H1 (cell line): Measurements from ENCODE around the gene IST1. TPM values are rescaled to one million over a fixed set of nuclear protein-coding genes. Genes with fewer than 3 reads are reported as not detected.

ENCODE experiments used
- CTCF ChIA-PET: fragments of 300-600 bp; sonication (Branson Sonifier 250); formaldehyde crosslinking; loops from one replicate; lab custom pipeline; 2021; ENCODE audit not compliant: partially characterized antibody; lab: Charles Lee
- POLR2A ChIA-PET: fragments of 300-600 bp; sonication (Branson Sonifier 250); formaldehyde crosslinking; loops from one replicate; lab custom pipeline; 2021; ENCODE audit warnings: inconsistent platforms; ENCODE audit not compliant: partially characterized antibody; lab: Charles Lee
- DNase-seq, 2 experiments: peaks; one replicate each; pipeline versions ENCODE4 v3.0.0 to v3.0.0-alpha.2; 2010 to 2022; ENCODE audit warnings: low spot score in 2 of 2, low read depth in 1 of 2, mixed read lengths in 1 of 2
- FAIRE-seq: peaks from 2 replicates; lab custom pipeline; 2011; peaks lifted over from hg19 to GRCh38; lab: Jason Lieb, UNC
- H2AFZ ChIP-seq: 2 replicates; pipeline ENCODE4 v1.8.1; 2012; ENCODE audit warnings: low read length, inconsistent platforms
- H2AK5ac ChIP-seq: 2 replicates; pipeline ENCODE4 v1.6.1; 2013; ENCODE audit warnings: low read depth, low read length
- H2BK120ac ChIP-seq: replicated peaks from 2 replicates; pipeline ENCODE3; 2013; ENCODE audit warnings: low read depth, low read length, inconsistent platforms
- H2BK12ac ChIP-seq: 2 replicates; pipeline ENCODE4 v1.6.1; 2013; ENCODE audit warnings: low read depth, low read length
- H2BK15ac ChIP-seq: 2 replicates; pipeline ENCODE4 v1.6.1; 2013; ENCODE audit warnings: low read length
- H2BK20ac ChIP-seq: 2 replicates; pipeline ENCODE4 v1.6.1; 2013; ENCODE audit warnings: low read length
- H2BK5ac ChIP-seq: 2 replicates; pipeline ENCODE4 v1.6.1; 2013; ENCODE audit warnings: low read depth, low read length
- H3K14ac ChIP-seq: 2 replicates; pipeline ENCODE4 v1.6.1; 2013; ENCODE audit warnings: inconsistent platforms; ENCODE audit not compliant: insufficient read length
- H3K18ac ChIP-seq: 2 replicates; pipeline ENCODE4 v1.6.1; 2013; ENCODE audit warnings: low read length; ENCODE audit errors: extremely low read depth
- H3K23ac ChIP-seq: 2 replicates; pipeline ENCODE4 v1.6.1; 2013; ENCODE audit warnings: inconsistent platforms; ENCODE audit not compliant: insufficient read length
- H3K23me2 ChIP-seq: 2 replicates; pipeline ENCODE4 v1.6.1; 2013; ENCODE audit warnings: low read depth, low read length
- H3K27ac ChIP-seq: 2 replicates; pipeline ENCODE4 v1.6.1; 2011; ENCODE audit warnings: low read depth, low read length, inconsistent platforms
- H3K27me3 ChIP-seq, 4 experiments: replicated peaks in 1 of 4; 1 replicate in 1 of 4; 2 replicates in 3 of 4; pipeline versions ENCODE4 v1.6.1 to v1.8.1; 2011 to 2013; ENCODE audit warnings: low read length in 3 of 4, mild to moderate bottlenecking in 3 of 4, inconsistent platforms in 2 of 4, mixed read lengths in 2 of 4, moderate library complexity in 1 of 4; ENCODE audit not compliant: control insufficient read depth in 3 of 4, insufficient read depth in 3 of 4; ENCODE audit errors: extremely low read depth in 1 of 4
- H3K36me3 ChIP-seq, 4 experiments: 2 replicates each; pipeline versions ENCODE4 v1.6.1 to v1.8.1; 2011 to 2013; ENCODE audit warnings: mild to moderate bottlenecking in 4 of 4, low read length in 3 of 4, moderate library complexity in 2 of 4, control low read depth in 1 of 4, inconsistent platforms in 1 of 4; ENCODE audit not compliant: insufficient read depth in 4 of 4, control insufficient read depth in 2 of 4
- H3K4ac ChIP-seq: replicated peaks from 2 replicates; pipeline ENCODE3; 2013; ENCODE audit warnings: low read length, low read depth, mixed read lengths, inconsistent platforms; ENCODE audit not compliant: insufficient read length
- H3K4me1 ChIP-seq, 4 experiments: replicated peaks in 1 of 4; 1 replicate in 1 of 4; 2 replicates in 3 of 4; pipeline versions ENCODE4 v1.6.1 to v1.8.1; 2011 to 2013; ENCODE audit warnings: low read length in 3 of 4, inconsistent platforms in 2 of 4, mixed read lengths in 1 of 4; ENCODE audit not compliant: insufficient read depth in 4 of 4, control insufficient read depth in 3 of 4
- H3K4me2 ChIP-seq, 2 experiments: 2 replicates each; pipeline versions ENCODE4 v1.6.1 to v1.8.1; 2011 to 2013; ENCODE audit warnings: low read depth in 2 of 2, low read length in 2 of 2, control low read depth in 1 of 2, inconsistent platforms in 1 of 2, mild to moderate bottlenecking in 1 of 2; ENCODE audit not compliant: insufficient read depth in 1 of 2
- H3K4me3 ChIP-seq, 4 experiments: fragments of 200-600, 300-600 bp in 1 of 4; sonication (generic), shearing (Covaris generic), sonication (Bioruptor Twin) in 1 of 4; 2 replicates each; pipeline versions ENCODE4 v1.5.1 to v1.8.1; 2011 to 2016; ENCODE audit warnings: low read length in 4 of 4, low read depth in 3 of 4, control low read depth in 2 of 4, inconsistent platforms in 2 of 4, mild to moderate bottlenecking in 2 of 4, mixed read lengths in 1 of 4, moderate library complexity in 1 of 4; ENCODE audit not compliant: insufficient read depth in 2 of 4; ENCODE audit errors: extremely low read depth in 1 of 4
- H3K56ac ChIP-seq: replicated peaks from 2 replicates; pipeline ENCODE3; 2013; ENCODE audit warnings: low read depth, mild to moderate bottlenecking, mixed read lengths, low read length, inconsistent platforms; ENCODE audit not compliant: insufficient read length
- H3K79me1 ChIP-seq: 2 replicates; pipeline ENCODE4 v1.6.1; 2013; ENCODE audit warnings: low read depth, low read length, control low read depth
- H3K79me2 ChIP-seq, 2 experiments: 2 replicates each; pipeline versions ENCODE4 v1.6.1 to v1.8.1; 2012 to 2013; ENCODE audit warnings: low read length in 2 of 2, mild to moderate bottlenecking in 2 of 2, inconsistent platforms in 1 of 2; ENCODE audit not compliant: insufficient read depth in 2 of 2, control insufficient read depth in 1 of 2
- H3K9ac ChIP-seq, 4 experiments: replicated peaks in 1 of 4; 1 replicate in 1 of 4; 2 replicates in 3 of 4; pipeline versions ENCODE4 v1.6.1 to v1.8.1; 2011 to 2013; ENCODE audit warnings: low read depth in 3 of 4, low read length in 3 of 4, control low read depth in 2 of 4, mild to moderate bottlenecking in 2 of 4, moderate library complexity in 2 of 4, inconsistent platforms in 1 of 4; ENCODE audit errors: extremely low read depth in 1 of 4
- H3K9me3 ChIP-seq, 2 experiments: 2 replicates each; pipeline versions ENCODE4 v1.6.1 to v1.8.1; 2012 to 2013; ENCODE audit warnings: mild to moderate bottlenecking in 2 of 2, moderate library complexity in 2 of 2, control low read depth in 1 of 2, inconsistent platforms in 1 of 2, low read depth in 1 of 2, low read length in 1 of 2, mixed read lengths in 1 of 2; ENCODE audit not compliant: insufficient read depth in 2 of 2
- H4K20me1 ChIP-seq, 2 experiments: replicated peaks in 1 of 2; 2 replicates each; pipeline versions ENCODE3 to v1.8.1; 2011 to 2013; ENCODE audit warnings: inconsistent platforms in 2 of 2, low read length in 2 of 2, mild to moderate bottlenecking in 1 of 2; ENCODE audit not compliant: insufficient read depth in 2 of 2, control insufficient read depth in 1 of 2
- H4K5ac ChIP-seq: 2 replicates; pipeline ENCODE4 v1.6.1; 2013; ENCODE audit warnings: low read length, low read depth, mixed read lengths, inconsistent platforms; ENCODE audit not compliant: insufficient read length
- H4K8ac ChIP-seq: 2 replicates; pipeline ENCODE4 v1.8.0; 2013; ENCODE audit warnings: mild to moderate bottlenecking, moderate library complexity, low read length, inconsistent platforms; ENCODE audit not compliant: insufficient read depth; ENCODE audit errors: extremely low read depth
- H4K91ac ChIP-seq: replicated peaks from 2 replicates; pipeline ENCODE3; 2013; ENCODE audit warnings: low read length, mixed read lengths, inconsistent platforms; ENCODE audit not compliant: insufficient read length
- ATF3 ChIP-seq: IDR thresholded peaks from 2 replicates; pipeline ENCODE4 v1.6.1; 2011; ENCODE audit warnings: low read depth, mild to moderate bottlenecking, low read length; ENCODE audit not compliant: insufficient read depth
- BRCA1 ChIP-seq: IDR thresholded peaks from 2 replicates; pipeline ENCODE4 v1.6.1; 2012; ENCODE audit warnings: low read depth, low read length, improper control_type of control experiment
- CBX8 ChIP-seq: fragments of 300-800, 300-1000 bp; sonication (generic); IDR thresholded peaks from 2 replicates; pipeline ENCODE4 v1.7.1; 2016; ENCODE audit warnings: low read depth, low read length, borderline replicate concordance
- CTBP2 ChIP-seq: IDR thresholded peaks from 2 replicates; pipeline ENCODE4 v1.7.0; 2011; ENCODE audit warnings: borderline replicate concordance, mild to moderate bottlenecking, moderate library complexity, mixed read lengths, low read length; ENCODE audit not compliant: insufficient read depth, insufficient read length
- HDAC2 ChIP-seq, 2 experiments: fragments of 300-600 bp in 1 of 2; sonication (generic) in 1 of 2; IDR thresholded peaks; 2 replicates each; pipeline ENCODE4 v1.6.1; 2011 to 2012; ENCODE audit warnings: low read depth in 2 of 2, low read length in 2 of 2, mild to moderate bottlenecking in 2 of 2, moderate library complexity in 2 of 2, borderline replicate concordance in 1 of 2, inconsistent platforms in 1 of 2
- KDM4A ChIP-seq: IDR thresholded peaks from one replicate; pipeline ENCODE4 v1.7.1; 2012; ENCODE audit warnings: low read depth, mild to moderate bottlenecking, moderate library complexity, low read length, inconsistent platforms; ENCODE audit not compliant: severe bottlenecking
- PHF8 ChIP-seq: fragments of 200-600 bp; sonication (generic); conservative IDR thresholded peaks from 2 replicates; pipeline ENCODE4 v1.7.1; 2012; ENCODE audit warnings: low read depth, mild to moderate bottlenecking, inconsistent platforms, low read length, moderate library complexity
- POLR2AphosphoS5 ChIP-seq: IDR thresholded peaks from 2 replicates; pipeline ENCODE4 v1.6.1; 2011; ENCODE audit warnings: low read depth, low read length
- SP4 ChIP-seq: IDR thresholded peaks from 2 replicates; pipeline ENCODE4 v1.6.1; 2012; ENCODE audit warnings: low read length, inconsistent platforms
- SUZ12 ChIP-seq: fragments of 200-600 bp; sonication (generic); IDR thresholded peaks from 2 replicates; pipeline ENCODE4 v1.6.1; 2012; ENCODE audit warnings: mild to moderate bottlenecking, inconsistent platforms, low read length, moderate library complexity, mixed read lengths
- TAF1 ChIP-seq: IDR thresholded peaks from 2 replicates; pipeline ENCODE4 v1.6.1; 2011; ENCODE audit warnings: mild to moderate bottlenecking, low read depth, low read length
- TCF12 ChIP-seq: IDR thresholded peaks from 2 replicates; pipeline ENCODE4 v1.6.1; 2011; ENCODE audit warnings: low read depth, mild to moderate bottlenecking, low read length
- WGBS, 2 experiments: shearing (Covaris generic) in 1 of 2; methylation state at CpG; one replicate each; pipeline versions ENCODE4 v1.1.6 to v1.1.7; 2013 to 2015; ENCODE audit warnings: low lambda C conversion rate in 2 of 2, mixed read lengths in 2 of 2, inconsistent platforms in 1 of 2, low coverage in 1 of 2, missing lambda C conversion rate in 1 of 2; ENCODE audit not compliant: insufficient replicate concordance in 2 of 2, insufficient coverage in 1 of 2, insufficient read length in 1 of 2; ENCODE audit errors: extremely low coverage in 1 of 2, missing lambda C conversion rate in 1 of 2; 5-methylcytosine and 5-hydroxymethylcytosine counted together
- polyA plus RNA-seq, 7 experiments: library from polyadenylated mRNA; depleted of rRNA in 3 of 7; stranded (reverse) in 5 of 7; unstranded in 2 of 7; fragments of >200 nt in 5 of 7; fragments of 200-250 nt in 2 of 7; gene quantifications; 1 replicate in 5 of 7; 2 replicates in 1 of 7; 4 replicates in 1 of 7; pipeline versions ENCODE4 v1.2.1 to v1.2.3, GENCODE V29; 2011 to 2013; ENCODE audit warnings: missing spikeins in 2 of 7, mixed read lengths in 2 of 7
- total RNA-seq: library from RNA; stranded (reverse); fragmentation: NEBNext Ultra II Directional; extraction: Animal tissue kit (Norgen Biotek cat#: 25700); gene quantifications from 2 replicates; pipeline ENCODE4 v1.2.1, GENCODE V29; 2021

The IST1 gene
- total and polyA plus RNA-seq, 2 of the 8 experiments (the other 6 are each of a cell fraction or from before 2014, with no cell fraction given): 190 to 248 TPM

- Histone ChIP-seq H3K23ac (no peak overlapping the region), H3K27me3 (no peaks in the 10 kb centered on the region; a peak in 1 of 7 replicates)
- TF ChIP-seq CBX8: no peak
- no peak for TF ChIP-seq PHF8
- no peak for TF ChIP-seq ATF3
- TF ChIP-seq HDAC2 (IDR thresholded peaks at IDR 0.05; ENCODE audit: borderline replicate concordance in 1 of 2, low read depth in 2 of 2, low read length in 2 of 2): no peak
- TF ChIP-seq POLR2AphosphoS5: no peak
- TF ChIP-seq CTBP2: no peak
- no peak for TF ChIP-seq SUZ12
- no peak for TF ChIP-seq TCF12
- TF ChIP-seq KDM4A: no peak
- no peak for TF ChIP-seq TAF1
- TF ChIP-seq SP4: no peak
- no peak for TF ChIP-seq BRCA1
- TF ChIP-seq, all 59 proteins: peak for 0
- Histone ChIP-seq H2BK120ac (no peak overlapping the region), H3K14ac (no peak overlapping the region), H3K4me3 (no peak overlapping the region), H4K20me1 (no peaks in the 10 kb centered on the region), H3K18ac (no peak overlapping the region), H4K91ac (no peak overlapping the region), H3K4me1 (no peaks in the 10 kb centered on the region; a peak in 1 of 7 replicates), H3K27ac (no peak overlapping the region), H3K4me2 (no peak overlapping the region), H3K4ac (no peak overlapping the region), H4K8ac (no peak overlapping the region), H3K56ac (no peak overlapping the region), H3K23me2 (no peaks in the 10 kb centered on the region), H3K79me1 (no peaks in the 10 kb centered on the region), H2BK15ac (no peak overlapping the region), H2BK20ac (no peak overlapping the region), H2AFZ (no peak overlapping the region), H4K5ac (no peak overlapping the region), H3K9ac (no peak overlapping the region), H3K36me3 (no peaks in the 10 kb centered on the region), H2AK5ac (no peak overlapping the region), H2BK5ac (no peak overlapping the region), H3K9me3 (no peaks in the 10 kb centered on the region), H2BK12ac (no peak overlapping the region), H3K79me2 (no peaks in the 10 kb centered on the region)
- FAIRE-seq (no peak), DNase-seq (no peak)
- 77% methylated on average over 2 of the region's 2 CpGs; no CpG with 5 or more reads in 1 of the 2 experiments for WGBS, 2 experiments
- POLR2A ChIA-PET: no interaction called here
- CTCF ChIA-PET: interaction anchor here (0.6 kb wide), 2 partner anchors 68 to 176 kb away, joined by 3 read pairs; no protein-coding TSS in a partner anchor
Measured at GRCh38 chr16:71969353-71969752, 74.0 kb downstream of the IST1 start.
